ENCODE measurements around the gene APEX2.

DNA sequence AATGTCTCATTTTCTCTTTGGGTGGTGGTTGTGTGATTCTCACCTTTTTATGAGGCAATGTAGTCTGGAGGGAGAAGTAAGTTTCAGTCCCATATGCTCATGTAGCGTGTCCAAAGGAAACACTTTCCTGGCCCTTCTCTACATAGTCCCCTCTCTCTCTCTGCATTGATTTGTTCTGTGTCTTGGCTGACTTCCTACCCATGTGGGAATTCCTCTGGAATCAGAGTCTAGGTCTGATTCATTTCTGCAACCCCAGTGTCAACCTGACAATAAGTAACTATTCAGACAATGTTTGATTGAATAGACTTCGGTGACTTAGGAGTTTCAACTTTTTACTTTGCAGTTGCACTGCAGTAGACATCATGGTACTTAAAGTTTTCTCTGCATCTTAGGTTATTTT lies 33.3 kb downstream of the APEX2 start:
- no peak for TF ChIP-seq POLR2A (IDR thresholded peaks at IDR 0.05)
- TF ChIP-seq, protein P1, sequence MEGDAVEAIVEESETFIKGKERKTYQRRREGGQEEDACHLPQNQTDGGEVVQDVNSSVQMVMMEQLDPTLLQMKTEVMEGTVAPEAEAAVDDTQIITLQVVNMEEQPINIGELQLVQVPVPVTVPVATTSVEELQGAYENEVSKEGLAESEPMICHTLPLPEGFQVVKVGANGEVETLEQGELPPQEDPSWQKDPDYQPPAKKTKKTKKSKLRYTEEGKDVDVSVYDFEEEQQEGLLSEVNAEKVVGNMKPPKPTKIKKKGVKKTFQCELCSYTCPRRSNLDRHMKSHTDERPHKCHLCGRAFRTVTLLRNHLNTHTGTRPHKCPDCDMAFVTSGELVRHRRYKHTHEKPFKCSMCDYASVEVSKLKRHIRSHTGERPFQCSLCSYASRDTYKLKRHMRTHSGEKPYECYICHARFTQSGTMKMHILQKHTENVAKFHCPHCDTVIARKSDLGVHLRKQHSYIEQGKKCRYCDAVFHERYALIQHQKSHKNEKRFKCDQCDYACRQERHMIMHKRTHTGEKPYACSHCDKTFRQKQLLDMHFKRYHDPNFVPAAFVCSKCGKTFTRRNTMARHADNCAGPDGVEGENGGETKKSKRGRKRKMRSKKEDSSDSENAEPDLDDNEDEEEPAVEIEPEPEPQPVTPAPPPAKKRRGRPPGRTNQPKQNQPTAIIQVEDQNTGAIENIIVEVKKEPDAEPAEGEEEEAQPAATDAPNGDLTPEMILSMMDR (IDR thresholded peaks at IDR 0.05) = no peak

Measured in testis (tissue), 2 donors.